Psoas muscle (tissue), 8 donors: Measurements from ENCODE around the gene KIF11. TPM values are rescaled to one million over a fixed set of nuclear protein-coding genes. Genes with fewer than 3 reads are reported as not detected.

Experiments used
- ATAC-seq, 4 donors: fragments of 200-7000 bp; cut with Tn5 transposase; one replicate each; pipeline ENCODE4 v1.9.1; 2020; ENCODE audit warnings: moderate library complexity in 3 of 4, mild to moderate bottlenecking in 2 of 4
- DNase-seq, 2 donors: peaks; one replicate each; pipeline ENCODE4 v3.0.0-alpha.2; 2020
- H3K27ac ChIP-seq: fragments of 200-600 bp; one replicate; pipeline ENCODE4 v1.8.0; 2022
- H3K27me3 ChIP-seq, 3 donors: fragments of 200-600 bp in 1 of 3; one replicate each; pipeline versions ENCODE4 v1.6.1 to v1.8.0; 2013 to 2022; ENCODE audit warnings: low read length in 2 of 3, mild to moderate bottlenecking in 2 of 3, moderate library complexity in 1 of 3; ENCODE audit not compliant: insufficient read depth in 3 of 3
- H3K36me3 ChIP-seq, 2 donors: fragments of 200-600 bp in 1 of 2; one replicate each; pipeline versions ENCODE4 v1.6.1 to v1.8.0; 2013 to 2022; ENCODE audit warnings: low read depth in 1 of 2, mild to moderate bottlenecking in 1 of 2, moderate library complexity in 1 of 2; ENCODE audit not compliant: insufficient read depth in 1 of 2
- H3K4me1 ChIP-seq: fragments of 200-600 bp; one replicate; pipeline ENCODE4 v1.8.0; 2022
- H3K4me3 ChIP-seq: fragments of 200-600 bp; one replicate; pipeline ENCODE4 v1.8.0; 2022; ENCODE audit warnings: mild to moderate bottlenecking
- H3K9me3 ChIP-seq: fragments of 200-600 bp; one replicate; pipeline ENCODE4 v1.8.0; 2022
- CTCF ChIP-seq: fragments of 200-600 bp; IDR thresholded peaks from one replicate; pipeline ENCODE4 v1.8.0; 2022; ENCODE audit warnings: antibody characterized with exemption
- WGBS, 3 donors: extraction: QIAGEN DNeasy Blood & Tissue Kit; methylation state at CpG; one replicate each; pipeline versions ENCODE4 v1.1.6 to v1.1.7; 2013; 5-methylcytosine and 5-hydroxymethylcytosine counted together
- intact Hi-C, 2 donors: fragments of 100-400 bp; cut with DNase I; formaldehyde crosslinking; loops; one replicate each; pipeline versions ENCODE4 v1.11.0 to v1.14.2; 2022
- polyA plus RNA-seq, 3 donors: library from polyadenylated mRNA; stranded (reverse); fragments of 200-250 nt; gene quantifications; one replicate each; pipeline ENCODE4 v1.2.3, GENCODE V29; 2013
- total RNA-seq, 4 donors: library from RNA; stranded (reverse); fragmentation: NEBNext Ultra II Directional in 2 of 4; extraction: Animal tissue kit (Norgen Biotek cat#: 25700) in 2 of 4; gene quantifications; one replicate each; pipeline versions ENCODE4 v1.2.1 to v1.2.4, GENCODE V29; 2021 to 2023
- donor health status: healthy with polysubstance abuse.
- donor health status: DM: no; HTN: no; CAD: no; lungs with moderate emphysema.
- donor health status: Bipolar disorder and iron deficiency.
- donor health status: healthy.
- donor health status: DM: yes; HTN: yes; CAD: no.
- donor health status: DM: no; HTN: no; CAD: no.
- donor health status: DM: no; HTN: no; CAD: no.
- donor health status: DM: yes; HTN: yes; CAD: no.

KIF11 gene
- total and polyA plus RNA-seq, 7 donors: 0.08 to 0.40 (median 0.23) TPM

- no peak for TF ChIP-seq CTCF
- intact Hi-C loops: no loop called here
- ATAC-seq (no peak), DNase-seq (no peak)
- Histone ChIP-seq H3K27me3 (no peaks in the 10 kb centered on the region), H3K4me3 (no peak overlapping the region), H3K36me3 (no peaks in the 10 kb centered on the region), H3K4me1 (no peaks in the 10 kb centered on the region), H3K9me3 (peaks cover 20% of the 10 kb centered on the region), H3K27ac (no peak overlapping the region)
- 91 to 93% (median 93%) methylated on average over 6 of the region's 6 CpGs for WGBS, 3 donors
Observed at GRCh38 chr10:92667078-92667477, 74.1 kb downstream of the KIF11 start.

- no peak overlapping the region for H3K27ac ChIP-seq
- no peak for DNase-seq
- TF ChIP-seq CTCF: no peak
- no peaks in the 10 kb centered on the region for H3K36me3 ChIP-seq
- no peak overlapping the region for H3K4me3 ChIP-seq
- H3K9me3 ChIP-seq: no peaks in the 10 kb centered on the region
- H3K4me1 ChIP-seq: no peaks in the 10 kb centered on the region
- H3K27me3 ChIP-seq: peaks cover 0 to 2% (median 0%) of the 10 kb centered on the region in 3 donors
- intact Hi-C loops: no loop called here
- no peak for ATAC-seq
Observed at GRCh38 chr10:92677708-92678107, 84.8 kb downstream of the KIF11 start.

GRCh38 chr10:92678206-92678605 lies 85.3 kb downstream of the KIF11 start:
- DNase-seq (no peak), ATAC-seq (no peak)
- Histone ChIP-seq H3K27ac (no peak overlapping the region), H3K4me3 (no peak overlapping the region), H3K4me1 (no peaks in the 10 kb centered on the region), H3K36me3 (no peaks in the 10 kb centered on the region), H3K9me3 (no peaks in the 10 kb centered on the region), H3K27me3 (peaks cover 0 to 2% (median 0%) of the 10 kb centered on the region in 3 donors)
- no peak for TF ChIP-seq CTCF
- 89 to 92% (median 90%) methylated on average over 5 of the region's 5 CpGs for whole genome bisulfite sequencing, 3 donors
- intact Hi-C loops: no loop called here

- no peak for TF ChIP-seq CTCF
- no peaks in the 10 kb centered on the region for H3K4me1 ChIP-seq
- intact Hi-C loops: no loop called here
- H3K9me3 ChIP-seq: peaks cover 4% of the 10 kb centered on the region
- no peak for ATAC-seq
- H3K27me3 ChIP-seq: peaks cover 0 to 2% (median 0%) of the 10 kb centered on the region in 3 donors
- no peak overlapping the region for H3K4me3 ChIP-seq
- no peak overlapping the region for H3K27ac ChIP-seq
- no peak for DNase-seq
- WGBS, 3 donors: 86 to 91% (median 86%) methylated on average over 2 of the region's 2 CpGs
- no peaks in the 10 kb centered on the region for H3K36me3 ChIP-seq
Observed at GRCh38 chr10:92681306-92681834, 88.4 kb downstream of the KIF11 start.

- ATAC-seq (no peak), DNase-seq (no peak)
- no peaks in the 10 kb centered on the region for H3K36me3 ChIP-seq
- peaks cover 0 to 51% (median 33%) of the 10 kb centered on the region in 3 donors for H3K27me3 ChIP-seq
- no peak for TF ChIP-seq CTCF
- H3K4me1 ChIP-seq: peaks cover 9% of the 10 kb centered on the region
- intact Hi-C loops: no loop called here
- H3K4me3 ChIP-seq: peak overlapping the region; percentile 70
- WGBS, 3 donors: 52 to 58% (median 56%) methylated on average over 5 of the region's 5 CpGs
- H3K9me3 ChIP-seq: peaks cover 4% of the 10 kb centered on the region
- H3K27ac ChIP-seq: no peak overlapping the region
Observed at GRCh38 chr10:92688573-92688926, 95.6 kb downstream of the KIF11 start.
